K562 (cell line): Measurements from ENCODE around the gene ANKRD24. TPM values are rescaled to one million over a fixed set of nuclear protein-coding genes. Genes with fewer than 3 reads are reported as not detected.
A peak's percentile ranks its signal among the peaks of the same experiment; 100 is the strongest.

ENCODE experiments used
- BACH1 ChIP-seq: fragments of 200-800 bp; sonication (Bioruptor generic); IDR thresholded peaks from 2 replicates; pipeline ENCODE4 v1.6.1; 2016; ENCODE audit warnings: missing genetic modification characterization, missing compliant biosample characterization
- DMBX1 ChIP-seq: fragments of 250-450 bp; sonication (Bioruptor Pico); IDR thresholded peaks from 2 replicates; pipeline ENCODE4 v1.8.0; 2022; ENCODE audit warnings: inconsistent platforms, mild to moderate bottlenecking, moderate library complexity, borderline replicate concordance
- DPF2 ChIP-seq: fragments of 450-650 bp; IDR thresholded peaks from 2 replicates; pipeline ENCODE4 v1.6.1; 2016
- ESRRA ChIP-seq: fragments of 450-650 bp; IDR thresholded peaks from 2 replicates; pipeline ENCODE4 v1.6.1; 2014; ENCODE audit warnings: low read depth, mild to moderate bottlenecking, moderate library complexity, borderline replicate concordance
- GABPB1 ChIP-seq: sonication (generic); formaldehyde crosslinking; IDR thresholded peaks from 2 replicates; pipeline ENCODE4 v1.8.0; 2022; ENCODE audit warnings: mild to moderate bottlenecking, missing genetic modification reagents
- HNRNPL ChIP-seq: fragments of 200-400 bp; formaldehyde crosslinking; IDR thresholded peaks from 2 replicates; pipeline ENCODE4 v1.6.1; 2017; ENCODE audit warnings: low read depth, mild to moderate bottlenecking, low read length
- KDM4B ChIP-seq, 2 experiments: fragments of 450-650 bp in 1 of 2; sonication (generic) in 1 of 2; IDR thresholded peaks; 2 replicates each; pipeline ENCODE4 v1.6.1; 2016 to 2017; ENCODE audit warnings: borderline replicate concordance in 2 of 2, antibody characterized with exemption in 1 of 2, low read depth in 1 of 2, mild to moderate bottlenecking in 1 of 2
- LEF1 ChIP-seq: fragments of 450-650 bp; IDR thresholded peaks from 2 replicates; pipeline ENCODE4 v1.6.1; 2016; ENCODE audit warnings: mild to moderate bottlenecking
- MITF ChIP-seq: IDR thresholded peaks from 2 replicates; pipeline ENCODE4 v1.6.1; 2014; ENCODE audit warnings: antibody characterized with exemption
- MTA2 ChIP-seq: fragments of 450-650 bp; IDR thresholded peaks from 2 replicates; pipeline ENCODE4 v1.6.1; 2016; ENCODE audit warnings: low read depth
- NR2F6 ChIP-seq: fragments of 450-650 bp; formaldehyde crosslinking; IDR thresholded peaks from 2 replicates; pipeline ENCODE4 v1.4.0; 2020; ENCODE audit warnings: mild to moderate bottlenecking
- NR3C1 ChIP-seq: sonication (generic); formaldehyde crosslinking; IDR thresholded peaks from 2 replicates; pipeline ENCODE4 v1.8.1; 2022; ENCODE audit warnings: missing genetic modification reagents
- POLR3G ChIP-seq: IDR thresholded peaks from 2 replicates; pipeline ENCODE4 v1.6.1; 2011; ENCODE audit not compliant: insufficient read length, insufficient replicate concordance; ENCODE audit errors: extremely low read depth
- SIN3B ChIP-seq: fragments of 450-650 bp; IDR thresholded peaks from 2 replicates; pipeline ENCODE4 v1.6.1; 2017; ENCODE audit warnings: low read depth, mild to moderate bottlenecking, moderate library complexity
- SMAD2 ChIP-seq: fragments of 150-350 bp; IDR thresholded peaks from 2 replicates; pipeline ENCODE4 v1.6.1; 2014; ENCODE audit warnings: low read depth, mild to moderate bottlenecking, low read length
- SNRNP70 ChIP-seq: fragments of 200-400 bp; formaldehyde crosslinking; optimal IDR thresholded peaks from 2 replicates; pipeline ENCODE3; 2017; ENCODE audit warnings: low read depth, low read length
- SRF ChIP-seq, 2 experiments: fragments of 250-450, 450-650 bp in 1 of 2; sonication (Bioruptor Pico) in 1 of 2; sonication (generic) in 1 of 2; formaldehyde crosslinking; IDR thresholded peaks; 2 replicates each; pipeline versions ENCODE4 v1.5.0 to v1.5.1; 2020 to 2022; ENCODE audit warnings: mild to moderate bottlenecking in 1 of 2, missing genetic modification reagents in 1 of 2
- TAF1 ChIP-seq: IDR thresholded peaks from 2 replicates; pipeline ENCODE4 v1.6.1; 2011; ENCODE audit warnings: mild to moderate bottlenecking, low read length, moderate library complexity; ENCODE audit not compliant: insufficient read depth, control insufficient read depth, severe bottlenecking; ENCODE audit errors: extremely low read depth
- TAF7 ChIP-seq: fragments of 450-650 bp; IDR thresholded peaks from 2 replicates; pipeline ENCODE4 v1.6.1; 2016; ENCODE audit warnings: missing genetic modification characterization, missing compliant biosample characterization
- ZKSCAN8 ChIP-seq: fragments of 200-800 bp; sonication (Bioruptor generic); IDR thresholded peaks from 2 replicates; pipeline ENCODE4 v1.6.1; 2016; ENCODE audit warnings: missing genetic modification characterization, missing compliant biosample characterization
- ZMIZ1 ChIP-seq, 2 experiments: fragments of 150-350 bp in 1 of 2; IDR thresholded peaks; 2 replicates each; pipeline ENCODE4 v1.6.1; 2012 to 2016; ENCODE audit warnings: low read depth in 2 of 2, low read length in 2 of 2, mild to moderate bottlenecking in 1 of 2, moderate library complexity in 1 of 2
- polyA plus RNA-seq, 8 experiments: library from polyadenylated mRNA; depleted of rRNA in 4 of 8; stranded (reverse) in 5 of 8; unstranded in 3 of 8; fragments of >200 nt; fragmentation: Nextera tagmentation in 2 of 8; fragmentation: Illumina TruSeq in 1 of 8; extraction: Ambion mirVana in 2 of 8; extraction: Trizol in 1 of 8; gene quantifications; 2 replicates each; pipeline versions ENCODE4 v1.2.1 to v1.2.3, GENCODE V29; 2011 to 2014; ENCODE audit warnings: inconsistent platforms in 1 of 8, missing spikeins in 1 of 8
- total RNA-seq, 7 experiments: library from RNA; depleted of rRNA in 6 of 7; stranded (reverse); fragments of >200 nt in 6 of 7; fragmentation: Illumina TruSeq in 2 of 7; extraction: Trizol in 2 of 7; gene quantifications; 2 replicates each; pipeline versions ENCODE4 v1.2.1 to v1.2.3, GENCODE V29; 2011 to 2021; ENCODE audit warnings: low replicate concordance in 1 of 7
- TF ChIP-seq, protein P1 (sequence below): IDR thresholded peaks from 3 replicates; pipeline ENCODE4 v1.6.1; 2011; ENCODE audit warnings: borderline replicate concordance, mild to moderate bottlenecking; ENCODE audit not compliant: insufficient read length, insufficient read depth

Gene ANKRD24
- total and polyA plus RNA-seq, 9 of the 15 experiments (the other 6 are each of a cell fraction or from before 2014, with no cell fraction given): 0.07 to 0.12 (median 0.09) TPM; not detected in 5

- TF ChIP-seq MITF (no peak), SIN3B (no peak), KDM4B (IDR thresholded peaks at IDR 0.05; ENCODE audit: borderline replicate concordance in 2 of 2, low read depth in 1 of 2) (no peak), NR3C1 (CRISPR knock-in tag) (peak; percentile 70; the same call in 1 of the 2 replicates), LEF1 (no peak), NR2F6 (no peak), TAF1 (no peak), MTA2 (no peak), SRF (CRISPR knock-in tag; IDR thresholded peaks at IDR 0.05) (peak in 1 of 2 experiments; percentile 59; a peak in 2 of 4 replicates), DMBX1 (no peak), BACH1 (tag) (no peak), ESRRA (no peak), GABPB1 (CRISPR knock-in tag) (no peak; the same call in 1 of the 2 replicates), DPF2 (no peak), TAF7 (no peak), HNRNPL (peak; percentile 89), ZKSCAN8 (no peak), SMAD2 (no peak), SNRNP70 (no peak), ZMIZ1 (IDR thresholded peaks at IDR 0.05; ENCODE audit: low read depth in 2 of 2, low read length in 2 of 2) (no peak), POLR3G (no peak)
- TF ChIP-seq, protein P1, sequence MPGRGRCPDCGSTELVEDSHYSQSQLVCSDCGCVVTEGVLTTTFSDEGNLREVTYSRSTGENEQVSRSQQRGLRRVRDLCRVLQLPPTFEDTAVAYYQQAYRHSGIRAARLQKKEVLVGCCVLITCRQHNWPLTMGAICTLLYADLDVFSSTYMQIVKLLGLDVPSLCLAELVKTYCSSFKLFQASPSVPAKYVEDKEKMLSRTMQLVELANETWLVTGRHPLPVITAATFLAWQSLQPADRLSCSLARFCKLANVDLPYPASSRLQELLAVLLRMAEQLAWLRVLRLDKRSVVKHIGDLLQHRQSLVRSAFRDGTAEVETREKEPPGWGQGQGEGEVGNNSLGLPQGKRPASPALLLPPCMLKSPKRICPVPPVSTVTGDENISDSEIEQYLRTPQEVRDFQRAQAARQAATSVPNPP: no peak
Observed at GRCh38 chr19:4172861-4173473, 9.5 kb upstream of the ANKRD24 start (continued).
